HepG2 (cell line): ENCODE data around the gene COX8C. TPM values are rescaled to one million over a fixed set of nuclear protein-coding genes. Genes with fewer than 3 reads are reported as not detected.
A peak's percentile ranks its signal among the peaks of the same experiment; 100 is the strongest.

Source experiments
- AGO2 ChIP-seq: fragments of 200-400 bp; formaldehyde crosslinking; optimal IDR thresholded peaks from 2 replicates; pipeline ENCODE3; 2017; ENCODE audit warnings: mild to moderate bottlenecking, low read depth, low read length, moderate library complexity
- ARNTL ChIP-seq: sonication (generic); formaldehyde crosslinking; IDR thresholded peaks from 2 replicates; pipeline ENCODE4 v1.4.0; 2020; ENCODE audit warnings: mild to moderate bottlenecking, missing genetic modification reagents
- ASH2L ChIP-seq: fragments of 300-600, 200-600 bp; sonication (generic); IDR thresholded peaks from 2 replicates; pipeline ENCODE4 v1.7.0; 2017; ENCODE audit warnings: low read depth, mild to moderate bottlenecking, moderate library complexity, mixed read lengths, low read length; ENCODE audit not compliant: insufficient read length
- BCL6 ChIP-seq: IDR thresholded peaks from 2 replicates; pipeline ENCODE4 v1.6.1; 2016; ENCODE audit warnings: missing genetic modification reagents, missing compliant biosample characterization
- HNRNPLL ChIP-seq: fragments of 200-400 bp; formaldehyde crosslinking; IDR thresholded peaks from 2 replicates; pipeline ENCODE4 v1.6.1; 2017; ENCODE audit warnings: mild to moderate bottlenecking, low read depth, low read length; ENCODE audit not compliant: poor library complexity, severe bottlenecking
- IKZF4 ChIP-seq: sonication (generic); formaldehyde crosslinking; IDR thresholded peaks from 2 replicates; pipeline ENCODE4 v1.5.1; 2020; ENCODE audit warnings: borderline replicate concordance, mild to moderate bottlenecking, low read depth, missing genetic modification reagents; ENCODE audit errors: not compliant biosample characterization
- KLF12 ChIP-seq: sonication (generic); formaldehyde crosslinking; IDR thresholded peaks from 2 replicates; pipeline ENCODE4 v1.4.0; 2020; ENCODE audit warnings: missing genetic modification reagents, borderline replicate concordance
- PHF8 ChIP-seq: sonication (generic); formaldehyde crosslinking; IDR thresholded peaks from 2 replicates; pipeline ENCODE4 v1.5.0; 2020; ENCODE audit warnings: missing genetic modification reagents
- RAD51 ChIP-seq: fragments of 450-650 bp; IDR thresholded peaks from 2 replicates; pipeline ENCODE4 v1.6.1; 2016; ENCODE audit warnings: borderline replicate concordance
- REXO4 ChIP-seq: sonication (generic); formaldehyde crosslinking; IDR thresholded peaks from 2 replicates; pipeline ENCODE4 v1.8.0; 2022; ENCODE audit warnings: missing genetic modification reagents, mild to moderate bottlenecking, borderline replicate concordance
- SAFB2 ChIP-seq: sonication (generic); formaldehyde crosslinking; IDR thresholded peaks from 2 replicates; pipeline ENCODE4 v1.5.1; 2020; ENCODE audit warnings: missing genetic modification reagents, low read depth, mild to moderate bottlenecking, borderline replicate concordance
- SMYD3 ChIP-seq: sonication (generic); formaldehyde crosslinking; IDR thresholded peaks from 2 replicates; pipeline ENCODE4 v1.8.1; 2023; ENCODE audit warnings: mild to moderate bottlenecking, missing genetic modification reagents
- TBL1XR1 ChIP-seq: fragments of 150-350 bp; IDR thresholded peaks from 2 replicates; pipeline ENCODE4 v1.6.1; 2014; ENCODE audit warnings: borderline replicate concordance, low read length; ENCODE audit not compliant: partially characterized antibody
- XRCC5 ChIP-seq: fragments of 200-400 bp; formaldehyde crosslinking; optimal IDR thresholded peaks from 2 replicates; pipeline ENCODE3; 2017; ENCODE audit warnings: mild to moderate bottlenecking, low read length
- ZBTB21 ChIP-seq: sonication (generic); formaldehyde crosslinking; IDR thresholded peaks from 2 replicates; pipeline ENCODE4 v1.4.0; 2020; ENCODE audit warnings: missing genetic modification reagents
- ZMYM4 ChIP-seq: sonication (generic); formaldehyde crosslinking; IDR thresholded peaks from 2 replicates; pipeline ENCODE4 v1.8.1; 2023; ENCODE audit warnings: mild to moderate bottlenecking, missing genetic modification reagents
- ZNF205 ChIP-seq: IDR thresholded peaks from 2 replicates; pipeline ENCODE4 v1.6.1; 2018; ENCODE audit warnings: missing biosample characterization, missing genetic modification reagents
- ZNF256 ChIP-seq: sonication (generic); formaldehyde crosslinking; conservative IDR thresholded peaks from 2 replicates; pipeline ENCODE4 v1.4.0; 2020; ENCODE audit warnings: missing genetic modification reagents
- ZNF430 ChIP-seq: sonication (generic); formaldehyde crosslinking; IDR thresholded peaks from 2 replicates; pipeline ENCODE4 v1.9.0; 2021; ENCODE audit warnings: mild to moderate bottlenecking, missing genetic modification reagents
- ZNF616 ChIP-seq: sonication (generic); formaldehyde crosslinking; IDR thresholded peaks from 2 replicates; pipeline ENCODE4 v1.5.0; 2020; ENCODE audit warnings: low read depth, mild to moderate bottlenecking, missing genetic modification reagents
- ZNF749 ChIP-seq: sonication (generic); formaldehyde crosslinking; IDR thresholded peaks from 2 replicates; pipeline ENCODE4 v1.8.0; 2022; ENCODE audit warnings: mild to moderate bottlenecking, missing genetic modification reagents, moderate library complexity, borderline replicate concordance
- polyA plus RNA-seq, 8 experiments: library from polyadenylated mRNA; depleted of rRNA in 3 of 8; stranded (reverse) in 7 of 8; unstranded in 1 of 8; fragments of >200 nt; fragmentation: Illumina TruSeq in 4 of 8; extraction: Trizol in 4 of 8; gene quantifications; 2 replicates each; pipeline versions ENCODE4 v1.2.1 to v1.2.3, GENCODE V29; 2011 to 2016; ENCODE audit warnings: low read depth in 4 of 8, missing spikeins in 1 of 8, mixed read lengths in 1 of 8; ENCODE audit not compliant: insufficient read depth in 1 of 8
- total RNA-seq, 5 experiments: library from RNA; depleted of rRNA; stranded (reverse); fragments of >200 nt; fragmentation: Illumina TruSeq; extraction: Trizol; gene quantifications; 2 replicates each; pipeline ENCODE4 v1.2.3, GENCODE V29; 2016; ENCODE audit warnings: low read depth in 1 of 5
- TF ChIP-seq, protein P1 (sequence below): sonication (generic); formaldehyde crosslinking; IDR thresholded peaks from 2 replicates; pipeline ENCODE4 v1.4.0; 2020; ENCODE audit warnings: missing genetic modification reagents
- TF ChIP-seq, protein P2 (sequence below): sonication (generic); formaldehyde crosslinking; IDR thresholded peaks from 2 replicates; pipeline ENCODE4 v1.5.0; 2020; ENCODE audit warnings: mild to moderate bottlenecking, missing genetic modification reagents
- TF ChIP-seq, protein P3 (sequence below): sonication (generic); formaldehyde crosslinking; IDR thresholded peaks from 2 replicates; pipeline ENCODE4 v1.8.0; 2022; ENCODE audit warnings: mild to moderate bottlenecking, missing genetic modification reagents, moderate library complexity

The COX8C gene
- total and polyA plus RNA-seq, 2 of the 13 experiments (the other 11 are each of a cell fraction or from before 2014, with no cell fraction given) = not detected

DNA sequence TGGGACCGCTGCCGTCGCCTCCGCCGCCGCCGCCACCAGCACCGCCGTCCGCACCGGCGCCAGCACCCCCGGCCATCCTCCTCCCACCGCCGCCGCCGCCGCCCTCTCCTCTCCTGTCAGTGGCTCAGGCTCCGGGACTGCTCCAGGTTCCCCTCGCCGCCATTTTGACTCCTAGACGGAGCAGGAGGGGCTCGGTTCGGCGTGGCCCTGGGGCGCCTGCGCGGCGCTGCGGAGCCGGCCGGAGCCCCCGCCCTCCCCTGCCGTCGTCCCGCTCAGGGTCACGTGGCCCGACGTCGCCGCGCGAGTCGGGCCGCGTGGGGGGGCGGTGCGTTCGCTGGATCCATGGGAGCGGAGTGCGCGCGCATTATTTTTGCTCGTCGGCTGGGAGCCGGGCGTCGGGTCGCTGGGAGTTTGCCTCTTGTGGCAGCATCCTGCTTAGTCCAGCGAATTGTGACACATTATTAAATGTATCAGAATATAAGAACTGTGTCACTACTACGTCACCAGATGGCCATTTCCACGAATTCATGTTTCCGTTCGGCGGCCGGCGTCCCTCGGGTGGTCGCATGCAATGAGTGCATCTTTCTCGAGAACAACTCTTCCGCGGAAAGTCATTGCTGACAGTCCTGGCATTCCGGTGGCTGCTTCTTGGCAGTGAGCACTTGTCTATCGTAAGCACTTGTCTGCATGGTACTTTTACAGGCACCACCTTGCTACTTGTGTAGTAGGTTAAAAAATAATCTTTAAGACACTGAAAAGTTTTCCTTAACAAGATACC, 13.9 kb upstream of the COX8C start, which contains the start of gene BTBD7 (continued):
- TF ChIP-seq IKZF4 (CRISPR knock-in tag) = peak; percentile 13
- no peak for TF ChIP-seq ZNF616
- TF ChIP-seq ZNF256 (CRISPR knock-in tag) = 0 out of 2 replicates have a peak, but pooled peaks have one; percentile 43
- peak; percentile 33; the same call in 1 of the 2 replicates for TF ChIP-seq PHF8 (CRISPR knock-in tag)
- TF ChIP-seq ASH2L = peak; percentile 86
- TF ChIP-seq, protein P1, sequence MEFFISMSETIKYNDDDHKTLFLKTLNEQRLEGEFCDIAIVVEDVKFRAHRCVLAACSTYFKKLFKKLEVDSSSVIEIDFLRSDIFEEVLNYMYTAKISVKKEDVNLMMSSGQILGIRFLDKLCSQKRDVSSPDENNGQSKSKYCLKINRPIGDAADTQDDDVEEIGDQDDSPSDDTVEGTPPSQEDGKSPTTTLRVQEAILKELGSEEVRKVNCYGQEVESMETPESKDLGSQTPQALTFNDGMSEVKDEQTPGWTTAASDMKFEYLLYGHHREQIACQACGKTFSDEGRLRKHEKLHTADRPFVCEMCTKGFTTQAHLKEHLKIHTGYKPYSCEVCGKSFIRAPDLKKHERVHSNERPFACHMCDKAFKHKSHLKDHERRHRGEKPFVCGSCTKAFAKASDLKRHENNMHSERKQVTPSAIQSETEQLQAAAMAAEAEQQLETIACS = peak; percentile 61; the same call in 1 of the 2 replicates
- peak; percentile 89 for TF ChIP-seq ARNTL (CRISPR knock-in tag)
- TF ChIP-seq AGO2 = peak; percentile 73
- TF ChIP-seq RAD51 = peak; percentile 37; the same call in 1 of the 2 replicates
- TF ChIP-seq SAFB2 (CRISPR knock-in tag) = peak; percentile 48; the same call in 1 of the 2 replicates
- peak; percentile 57; the same call in 1 of the 2 replicates for TF ChIP-seq REXO4 (CRISPR knock-in tag)
- TF ChIP-seq XRCC5 = peak; percentile 88
- no peak for TF ChIP-seq ZNF205
- TF ChIP-seq BCL6 (CRISPR knock-in tag) = no peak
- TF ChIP-seq, protein P2, sequence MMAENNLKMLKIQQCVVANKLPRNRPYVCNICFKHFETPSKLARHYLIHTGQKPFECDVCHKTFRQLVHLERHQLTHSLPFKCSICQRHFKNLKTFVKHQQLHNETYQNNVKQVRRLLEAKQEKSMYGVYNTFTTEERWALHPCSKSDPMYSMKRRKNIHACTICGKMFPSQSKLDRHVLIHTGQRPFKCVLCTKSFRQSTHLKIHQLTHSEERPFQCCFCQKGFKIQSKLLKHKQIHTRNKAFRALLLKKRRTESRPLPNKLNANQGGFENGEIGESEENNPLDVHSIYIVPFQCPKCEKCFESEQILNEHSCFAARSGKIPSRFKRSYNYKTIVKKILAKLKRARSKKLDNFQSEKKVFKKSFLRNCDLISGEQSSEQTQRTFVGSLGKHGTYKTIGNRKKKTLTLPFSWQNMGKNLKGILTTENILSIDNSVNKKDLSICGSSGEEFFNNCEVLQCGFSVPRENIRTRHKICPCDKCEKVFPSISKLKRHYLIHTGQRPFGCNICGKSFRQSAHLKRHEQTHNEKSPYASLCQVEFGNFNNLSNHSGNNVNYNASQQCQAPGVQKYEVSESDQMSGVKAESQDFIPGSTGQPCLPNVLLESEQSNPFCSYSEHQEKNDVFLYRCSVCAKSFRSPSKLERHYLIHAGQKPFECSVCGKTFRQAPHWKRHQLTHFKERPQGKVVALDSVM (CRISPR knock-in tag) = 0 out of 2 replicates have a peak, but pooled peaks have one; percentile 5
- TF ChIP-seq TBL1XR1 = no peak
- TF ChIP-seq SMYD3 = peak; percentile 92
- TF ChIP-seq ZNF430 (CRISPR knock-in tag) = peak; percentile 78
- TF ChIP-seq HNRNPLL = peak; percentile 52
- TF ChIP-seq ZBTB21 = peak; percentile 87
- TF ChIP-seq, protein P3, sequence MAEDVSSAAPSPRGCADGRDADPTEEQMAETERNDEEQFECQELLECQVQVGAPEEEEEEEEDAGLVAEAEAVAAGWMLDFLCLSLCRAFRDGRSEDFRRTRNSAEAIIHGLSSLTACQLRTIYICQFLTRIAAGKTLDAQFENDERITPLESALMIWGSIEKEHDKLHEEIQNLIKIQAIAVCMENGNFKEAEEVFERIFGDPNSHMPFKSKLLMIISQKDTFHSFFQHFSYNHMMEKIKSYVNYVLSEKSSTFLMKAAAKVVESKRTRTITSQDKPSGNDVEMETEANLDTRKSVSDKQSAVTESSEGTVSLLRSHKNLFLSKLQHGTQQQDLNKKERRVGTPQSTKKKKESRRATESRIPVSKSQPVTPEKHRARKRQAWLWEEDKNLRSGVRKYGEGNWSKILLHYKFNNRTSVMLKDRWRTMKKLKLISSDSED (CRISPR knock-in tag) = no peak
- TF ChIP-seq ZNF749 (CRISPR knock-in tag) = peak; percentile 71
- TF ChIP-seq KLF12 = peak; percentile 71
- TF ChIP-seq ZMYM4 (CRISPR knock-in tag) = peak; percentile 76; the same call in 1 of the 2 replicates
